ENCODE results near the gene MIEF2. TPM values are rescaled to one million over a fixed set of nuclear protein-coding genes. Genes with fewer than 3 reads are reported as not detected.

The MIEF2 gene
- total and polyA plus RNA-seq, 2 experiments from 2014 or later: 37.3 to 101 TPM

- peaks cover 47% of the 10 kb centered on the region for H3K36me3 ChIP-seq
- TF ChIP-seq, protein P1, sequence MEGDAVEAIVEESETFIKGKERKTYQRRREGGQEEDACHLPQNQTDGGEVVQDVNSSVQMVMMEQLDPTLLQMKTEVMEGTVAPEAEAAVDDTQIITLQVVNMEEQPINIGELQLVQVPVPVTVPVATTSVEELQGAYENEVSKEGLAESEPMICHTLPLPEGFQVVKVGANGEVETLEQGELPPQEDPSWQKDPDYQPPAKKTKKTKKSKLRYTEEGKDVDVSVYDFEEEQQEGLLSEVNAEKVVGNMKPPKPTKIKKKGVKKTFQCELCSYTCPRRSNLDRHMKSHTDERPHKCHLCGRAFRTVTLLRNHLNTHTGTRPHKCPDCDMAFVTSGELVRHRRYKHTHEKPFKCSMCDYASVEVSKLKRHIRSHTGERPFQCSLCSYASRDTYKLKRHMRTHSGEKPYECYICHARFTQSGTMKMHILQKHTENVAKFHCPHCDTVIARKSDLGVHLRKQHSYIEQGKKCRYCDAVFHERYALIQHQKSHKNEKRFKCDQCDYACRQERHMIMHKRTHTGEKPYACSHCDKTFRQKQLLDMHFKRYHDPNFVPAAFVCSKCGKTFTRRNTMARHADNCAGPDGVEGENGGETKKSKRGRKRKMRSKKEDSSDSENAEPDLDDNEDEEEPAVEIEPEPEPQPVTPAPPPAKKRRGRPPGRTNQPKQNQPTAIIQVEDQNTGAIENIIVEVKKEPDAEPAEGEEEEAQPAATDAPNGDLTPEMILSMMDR (IDR thresholded peaks at IDR 0.05; ENCODE audit: low read depth, low read length): no peak
These were observed 6.3 kb upstream of the MIEF2 start for GRCh38 chr17:18253947-18254821.

DNA sequence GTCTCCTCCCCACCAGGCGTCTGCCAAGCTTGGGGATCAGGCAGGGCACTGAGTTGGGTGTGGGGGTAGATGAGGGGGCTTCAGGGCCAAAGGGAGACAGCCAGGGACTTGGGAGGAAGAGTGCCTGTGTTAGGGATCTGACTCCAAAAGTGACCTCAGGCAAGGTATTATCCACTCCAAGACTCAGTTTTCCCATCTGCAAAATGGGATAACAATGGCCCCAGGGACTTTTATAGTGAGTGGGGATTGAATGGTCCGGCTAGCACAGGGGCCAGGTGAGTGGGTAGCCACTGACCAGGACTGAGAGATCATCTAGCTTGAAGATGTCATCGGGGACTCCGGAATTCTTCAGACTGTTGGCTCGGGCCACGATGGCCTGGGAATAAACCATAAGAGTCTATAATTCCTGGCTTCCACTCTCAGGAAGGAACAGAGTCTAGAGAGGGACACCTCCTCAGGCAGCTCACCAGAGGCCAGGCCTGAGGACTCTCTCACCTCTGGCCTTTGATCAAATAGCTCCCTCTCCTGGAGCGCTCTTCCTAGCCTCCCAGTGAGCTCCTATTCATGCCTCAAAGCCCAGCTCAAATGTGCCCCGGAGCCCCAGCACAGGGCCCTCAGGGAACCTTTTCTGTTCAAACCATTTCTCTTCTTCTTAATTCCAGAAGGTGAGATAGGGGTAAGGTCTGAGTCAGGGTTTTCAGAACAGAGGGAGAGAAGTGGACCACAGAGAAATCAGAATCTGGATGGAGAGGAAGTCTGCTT is 5.4 kb upstream of the MIEF2 start:
- TF ChIP-seq, protein P1 (IDR thresholded peaks at IDR 0.05; ENCODE audit: low read depth, low read length): no peak
- DNase-seq (ENCODE audit: low read depth in 1 of 2, low spot score in 1 of 2): no peak
- Histone ChIP-seq H3K27ac (no peak overlapping the region), H3K27me3 (no peaks in the 10 kb centered on the region), H3K9me3 (ENCODE audit: low read depth) (no peaks in the 10 kb centered on the region), H3K4me3 (no peak overlapping the region), H3K4me1 (ENCODE audit: low read depth) (peaks cover 8% of the 10 kb centered on the region), H3K36me3 (peaks cover 47% of the 10 kb centered on the region)

More at GRCh38 chr17:18253947-18254821, 6.3 kb upstream of the MIEF2 start:
- no peak overlapping the region for H3K27ac ChIP-seq
- no peak overlapping the region for H3K4me3 ChIP-seq
- no peaks in the 10 kb centered on the region for H3K9me3 ChIP-seq (ENCODE audit: low read depth)
- no peaks in the 10 kb centered on the region for H3K27me3 ChIP-seq
- no peak for DNase-seq (ENCODE audit: low read depth in 1 of 2, low spot score in 1 of 2)
- peaks cover 8% of the 10 kb centered on the region for H3K4me1 ChIP-seq (ENCODE audit: low read depth)

- Histone ChIP-seq H3K36me3 (peaks cover 36% of the 10 kb centered on the region), H3K27me3 (no peaks in the 10 kb centered on the region), H3K4me1 (ENCODE audit: low read depth) (peaks cover 9% of the 10 kb centered on the region), H3K27ac (no peak overlapping the region), H3K4me3 (no peak overlapping the region), H3K9me3 (ENCODE audit: low read depth) (no peaks in the 10 kb centered on the region)
- TF ChIP-seq, protein P1 (IDR thresholded peaks at IDR 0.05; ENCODE audit: low read depth, low read length): no peak
- DNase-seq (ENCODE audit: low read depth in 1 of 2, low spot score in 1 of 2): no peak
These were observed 4.1 kb upstream of the MIEF2 start for GRCh38 chr17:18256351-18256750.

DNA sequence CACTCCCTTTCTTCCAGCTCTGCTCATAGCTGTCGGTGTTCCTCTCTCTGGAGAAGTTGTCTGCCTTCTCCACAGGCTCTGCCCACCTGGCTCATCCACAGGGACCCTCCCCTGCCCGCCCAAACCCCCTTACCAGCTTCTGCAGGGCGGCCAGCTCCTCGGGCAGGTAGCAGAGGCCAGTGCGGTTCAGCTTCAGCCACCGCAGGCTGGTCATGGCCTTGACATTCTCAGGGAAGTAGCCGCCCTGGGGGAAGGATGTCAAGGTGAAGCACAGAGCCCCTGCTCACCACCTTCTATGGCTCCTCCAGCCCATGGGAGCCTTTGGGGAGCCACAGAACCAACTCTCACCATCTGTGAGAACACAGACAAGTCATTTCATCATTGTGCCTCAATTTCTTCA is 3.7 kb upstream of the MIEF2 start:
- H3K27ac ChIP-seq: peak overlapping the region; percentile 87
- TF ChIP-seq, protein P1 (IDR thresholded peaks at IDR 0.05; ENCODE audit: low read depth, low read length): no peak
- no peak overlapping the region for H3K4me3 ChIP-seq
- no peaks in the 10 kb centered on the region for H3K27me3 ChIP-seq
- peaks cover 13% of the 10 kb centered on the region for H3K4me1 ChIP-seq (ENCODE audit: low read depth)
- no peaks in the 10 kb centered on the region for H3K9me3 ChIP-seq (ENCODE audit: low read depth)
- peaks cover 32% of the 10 kb centered on the region for H3K36me3 ChIP-seq
- no peak for DNase-seq (ENCODE audit: low read depth in 1 of 2, low spot score in 1 of 2)

DNA sequence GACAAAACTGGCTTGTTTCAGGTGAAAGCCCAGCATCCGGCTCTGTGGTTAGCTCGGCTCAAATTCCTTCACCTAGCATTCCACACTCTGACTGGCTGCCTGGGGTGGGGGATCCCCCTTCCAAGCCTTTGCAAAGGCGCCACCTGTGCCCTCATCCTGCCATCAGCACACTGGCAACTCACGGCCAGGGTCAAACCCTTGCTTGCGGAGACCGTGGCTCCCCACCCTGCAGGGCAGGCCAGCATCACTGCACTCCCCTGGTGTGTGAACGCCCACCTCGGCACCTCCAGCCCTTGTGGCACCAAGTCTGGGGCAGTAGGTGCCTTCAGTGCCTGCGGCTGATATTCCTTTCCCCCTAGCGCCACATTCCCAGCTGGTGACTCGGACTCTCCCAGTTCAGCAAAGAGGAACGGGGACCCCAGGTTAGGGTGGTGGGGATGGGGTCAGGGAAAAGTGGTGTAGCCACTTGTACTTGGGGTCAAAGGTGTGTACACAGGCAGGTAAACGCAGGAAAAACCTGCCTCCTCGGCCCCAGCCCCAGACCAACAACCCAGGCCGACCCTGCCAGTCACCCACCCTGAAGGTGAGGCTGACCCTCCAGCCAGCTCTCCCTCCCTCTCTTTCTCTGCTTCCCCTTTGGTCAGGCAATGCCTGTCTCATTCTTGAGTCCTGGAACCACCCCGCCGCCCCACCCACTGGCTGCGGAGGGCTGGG is 3.0 kb upstream of the MIEF2 start:
- Histone ChIP-seq H3K9me3 (ENCODE audit: low read depth) (no peaks in the 10 kb centered on the region), H3K4me1 (ENCODE audit: low read depth) (peaks cover 17% of the 10 kb centered on the region), H3K27me3 (no peaks in the 10 kb centered on the region), H3K4me3 (peak overlapping the region; percentile 83), H3K27ac (peak overlapping the region; percentile 87), H3K36me3 (peaks cover 25% of the 10 kb centered on the region)
- TF ChIP-seq, protein P1 (IDR thresholded peaks at IDR 0.05; ENCODE audit: low read depth, low read length): no peak
- DNase-seq (ENCODE audit: low read depth in 1 of 2, low spot score in 1 of 2): peak; percentile 35 to 68
